HepG2 (cell line): Measurements from ENCODE around the gene NFE2L1. TPM values are rescaled to one million over a fixed set of nuclear protein-coding genes. Genes with fewer than 3 reads are reported as not detected.

Experiments used
- FOXK1 ChIP-seq: sonication (generic); formaldehyde crosslinking; IDR thresholded peaks from 2 replicates; pipeline ENCODE4 v1.4.0; 2020; ENCODE audit warnings: low read depth, missing genetic modification reagents, borderline replicate concordance
- FOXP4 ChIP-seq: sonication (generic); formaldehyde crosslinking; IDR thresholded peaks from 2 replicates; pipeline ENCODE4 v1.4.0; 2020; ENCODE audit warnings: missing genetic modification reagents
- HHEX ChIP-seq: IDR thresholded peaks from 2 replicates; pipeline ENCODE4 v1.6.1; 2016; ENCODE audit warnings: control low read depth
- HMGXB3 ChIP-seq: sonication (generic); formaldehyde crosslinking; IDR thresholded peaks from 2 replicates; pipeline ENCODE4 v1.4.0; 2020; ENCODE audit warnings: missing genetic modification reagents, borderline replicate concordance
- MAFF ChIP-seq: IDR thresholded peaks from 2 replicates; pipeline ENCODE4 v1.6.1; 2011; ENCODE audit warnings: low read depth, low read length, improper control_type of control experiment
- PHF8 ChIP-seq: sonication (generic); formaldehyde crosslinking; IDR thresholded peaks from 2 replicates; pipeline ENCODE4 v1.5.0; 2020; ENCODE audit warnings: missing genetic modification reagents
- RFXANK ChIP-seq: IDR thresholded peaks from 2 replicates; pipeline ENCODE4 v1.6.1; 2016
- SALL1 ChIP-seq: sonication (generic); formaldehyde crosslinking; IDR thresholded peaks from 2 replicates; pipeline ENCODE4 v1.8.0; 2022; ENCODE audit warnings: mild to moderate bottlenecking, missing genetic modification reagents
- ZBTB46 ChIP-seq: sonication (generic); formaldehyde crosslinking; IDR thresholded peaks from 2 replicates; pipeline ENCODE4 v1.4.0; 2020; ENCODE audit warnings: mild to moderate bottlenecking, missing genetic modification reagents, borderline replicate concordance
- ZNF44 ChIP-seq: sonication (generic); formaldehyde crosslinking; IDR thresholded peaks from 2 replicates; pipeline ENCODE4 v1.5.1; 2020; ENCODE audit warnings: mild to moderate bottlenecking, missing genetic modification reagents
- polyA plus RNA-seq, 8 experiments: library from polyadenylated mRNA; depleted of rRNA in 3 of 8; stranded (reverse) in 7 of 8; unstranded in 1 of 8; fragments of >200 nt; fragmentation: Illumina TruSeq in 4 of 8; extraction: Trizol in 4 of 8; gene quantifications; 2 replicates each; pipeline versions ENCODE4 v1.2.1 to v1.2.3, GENCODE V29; 2011 to 2016; ENCODE audit warnings: low read depth in 4 of 8, missing spikeins in 1 of 8, mixed read lengths in 1 of 8; ENCODE audit not compliant: insufficient read depth in 1 of 8
- total RNA-seq, 5 experiments: library from RNA; depleted of rRNA; stranded (reverse); fragments of >200 nt; fragmentation: Illumina TruSeq; extraction: Trizol; gene quantifications; 2 replicates each; pipeline ENCODE4 v1.2.3, GENCODE V29; 2016; ENCODE audit warnings: low read depth in 1 of 5

The NFE2L1 gene
- total and polyA plus RNA-seq, 2 of the 13 experiments (the other 11 are each of a cell fraction or from before 2014, with no cell fraction given), result 67.0 to 234 TPM

- TF ChIP-seq HMGXB3 (no peak), ZNF44 (no peak), SALL1 (CRISPR knock-in tag) (no peak), FOXP4 (CRISPR knock-in tag) (no peak), PHF8 (CRISPR knock-in tag) (no peak), FOXK1 (CRISPR knock-in tag) (no peak), MAFF (no peak), HHEX (CRISPR knock-in tag) (no peak), RFXANK (no peak), ZBTB46 (no peak)
- TF ChIP-seq, all 625 proteins: peak for 0
Observed at GRCh38 chr17:48028736-48029135, 19.4 kb upstream of the NFE2L1 start (continued).
